T-helper 9 cell (primary cell): ENCODE data around the gene TRAFD1.
"Not testable (repeated sequence)": the region's sequence is repeated elsewhere in the genome, so short reads cannot be mapped to it uniquely, and the experiment has no call there.

ENCODE experiments used
- DNase-seq: peaks from one replicate; pipeline ENCODE4 v3.0.0-alpha.2; 2020

Gene TRAFD1

DNA sequence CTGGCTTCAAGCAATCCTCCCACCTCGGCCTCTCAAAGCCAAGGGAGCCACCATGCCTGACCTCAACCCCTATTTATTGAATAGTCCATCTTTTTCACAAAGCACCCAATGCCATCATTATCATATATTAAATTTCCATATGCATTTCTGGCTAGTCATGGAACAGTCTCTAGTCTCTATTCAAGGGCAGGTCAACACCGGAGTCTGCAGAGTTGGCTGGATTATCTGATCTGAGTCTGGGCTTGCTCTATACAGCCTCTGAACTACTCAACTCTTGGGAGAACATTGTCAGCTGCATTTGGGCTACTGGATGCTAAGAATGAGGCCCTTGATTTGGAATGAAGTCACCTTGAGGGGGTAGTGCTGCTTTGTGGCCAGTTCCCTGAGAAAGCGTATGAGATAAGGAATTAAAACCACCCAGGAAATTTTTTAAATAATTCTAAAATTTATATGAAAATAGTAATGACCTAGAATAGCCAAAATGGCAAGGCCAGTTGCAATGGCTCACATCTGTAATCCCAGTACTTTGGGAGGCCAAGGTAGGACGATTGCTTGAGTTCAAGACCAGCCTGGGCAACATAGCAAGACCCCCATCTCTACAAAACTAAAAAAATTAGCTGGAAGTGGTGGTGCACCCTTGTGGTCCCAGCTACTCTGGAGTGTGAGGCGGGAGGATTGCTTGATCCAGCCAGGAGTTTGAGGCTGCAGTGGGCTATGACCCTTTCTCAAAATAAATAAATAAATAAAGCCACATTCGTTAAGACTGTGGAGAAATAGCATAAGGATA is 9.9 kb upstream of the TRAFD1 start:
- DNase-seq = no peak

GRCh38 chr12:112116232-112117060 is 8.9 kb upstream of the TRAFD1 start:
- DNase-seq = no peak

DNA sequence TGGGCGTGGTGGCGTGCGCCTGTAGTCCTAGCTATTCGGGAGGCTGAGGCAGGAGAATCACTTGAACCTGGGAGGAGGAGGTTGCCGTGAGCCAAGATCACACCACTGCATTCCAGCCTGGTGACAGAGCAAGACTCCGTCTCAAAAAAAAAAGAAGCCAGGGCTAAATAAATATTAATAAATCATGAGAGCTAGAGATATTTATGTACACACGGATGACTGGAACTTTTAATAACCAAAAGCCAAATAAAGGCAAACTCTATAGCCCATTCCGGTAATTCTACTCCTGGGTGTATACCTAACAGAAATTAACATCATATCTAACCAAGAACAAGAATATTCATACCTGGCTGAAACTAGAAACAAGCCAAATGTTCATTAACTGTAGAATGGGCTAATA is 7.7 kb upstream of the TRAFD1 start:
- DNase-seq = no peak

GRCh38 chr12:112121780-112122565 is 3.4 kb upstream of the TRAFD1 start:
- DNase-seq = no peak

GRCh38 chr12:112122823-112123690 is 2.3 kb upstream of the TRAFD1 start:
- DNase-seq = no peak

- no peak for DNase-seq
Measured at GRCh38 chr12:112124918-112125249, 476 bp upstream of the TRAFD1 start.

DNA sequence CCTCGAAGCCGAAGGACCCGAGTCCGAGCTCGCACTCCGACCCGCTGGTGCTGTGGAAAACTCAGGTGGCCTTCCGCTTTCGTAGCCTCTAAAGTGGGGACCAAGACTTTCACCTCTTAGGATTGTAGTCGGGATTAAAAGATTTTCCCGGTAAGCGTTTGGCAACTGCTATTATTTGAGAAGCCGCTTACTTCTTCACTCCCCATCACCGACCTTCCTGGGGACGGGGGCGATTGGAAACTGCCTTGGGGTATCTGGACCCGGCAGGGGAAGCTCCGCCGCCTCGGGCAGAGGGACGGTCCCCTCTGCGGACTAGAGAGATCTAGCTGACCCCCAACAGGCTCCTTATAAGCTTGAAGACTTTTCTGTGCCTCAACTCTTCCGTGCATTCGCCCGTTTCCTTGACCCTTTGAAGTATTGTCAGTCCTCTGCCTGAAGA is 659 bp downstream of the TRAFD1 start:
- DNase-seq = no peak

GRCh38 chr12:112126911-112127310 is 1.6 kb downstream of the TRAFD1 start:
- DNase-seq = no peak

- DNase-seq = no peak
Measured at GRCh38 chr12:112130441-112130998, 5.2 kb downstream of the TRAFD1 start.

DNA sequence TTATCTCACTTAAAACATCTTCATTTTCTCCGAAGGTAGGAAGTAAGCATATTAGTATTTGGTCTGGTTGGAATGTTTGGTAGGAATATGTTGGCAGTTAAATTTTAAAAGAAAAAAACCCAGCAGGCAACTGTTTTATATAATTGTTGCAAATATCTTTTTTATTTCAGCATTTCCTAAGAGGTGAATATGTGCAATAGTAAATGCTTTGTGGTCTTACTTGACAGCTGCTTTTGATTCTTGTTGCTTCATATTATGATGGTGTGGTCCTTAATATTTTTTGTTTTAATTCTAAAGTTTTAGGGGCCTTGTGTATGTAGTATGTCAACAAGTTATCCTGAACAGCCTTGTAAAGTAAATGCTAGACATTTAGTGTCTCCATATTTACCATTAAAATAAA is 6.3 kb downstream of the TRAFD1 start:
- DNase-seq = no peak

- no peak for DNase-seq
Measured at GRCh38 chr12:112133418-112133817, 8.1 kb downstream of the TRAFD1 start.

- DNase-seq = no peak
Measured at GRCh38 chr12:112134731-112135130, 9.4 kb downstream of the TRAFD1 start.

- no peak for DNase-seq
Measured at GRCh38 chr12:112140728-112141127, 15.4 kb downstream of the TRAFD1 start.

GRCh38 chr12:112146123-112146522 is 20.8 kb downstream of the TRAFD1 start:
- no peak for DNase-seq

- no peak for DNase-seq
Measured at GRCh38 chr12:112148031-112148513, 22.7 kb downstream of the TRAFD1 start.

DNA sequence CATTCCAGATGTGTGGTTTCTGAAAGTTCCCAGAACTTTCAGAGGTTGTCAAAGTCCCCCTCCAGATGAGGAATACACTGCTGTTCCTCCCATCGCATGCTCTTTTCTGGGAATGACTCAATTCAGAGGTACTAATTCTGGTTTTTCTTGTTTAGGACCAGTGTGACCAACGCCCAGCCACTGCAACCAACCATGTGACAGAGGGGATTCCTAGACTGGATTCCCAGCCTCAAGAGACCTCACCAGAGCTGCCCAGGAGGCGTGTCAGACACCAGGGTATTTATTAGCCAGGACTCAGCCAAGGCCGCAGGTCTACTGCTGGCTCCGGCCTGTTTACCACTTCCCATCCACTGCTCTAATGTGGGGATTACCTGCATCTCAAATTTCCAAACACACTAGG is 24.2 kb downstream of the TRAFD1 start:
- DNase-seq = no peak

DNA sequence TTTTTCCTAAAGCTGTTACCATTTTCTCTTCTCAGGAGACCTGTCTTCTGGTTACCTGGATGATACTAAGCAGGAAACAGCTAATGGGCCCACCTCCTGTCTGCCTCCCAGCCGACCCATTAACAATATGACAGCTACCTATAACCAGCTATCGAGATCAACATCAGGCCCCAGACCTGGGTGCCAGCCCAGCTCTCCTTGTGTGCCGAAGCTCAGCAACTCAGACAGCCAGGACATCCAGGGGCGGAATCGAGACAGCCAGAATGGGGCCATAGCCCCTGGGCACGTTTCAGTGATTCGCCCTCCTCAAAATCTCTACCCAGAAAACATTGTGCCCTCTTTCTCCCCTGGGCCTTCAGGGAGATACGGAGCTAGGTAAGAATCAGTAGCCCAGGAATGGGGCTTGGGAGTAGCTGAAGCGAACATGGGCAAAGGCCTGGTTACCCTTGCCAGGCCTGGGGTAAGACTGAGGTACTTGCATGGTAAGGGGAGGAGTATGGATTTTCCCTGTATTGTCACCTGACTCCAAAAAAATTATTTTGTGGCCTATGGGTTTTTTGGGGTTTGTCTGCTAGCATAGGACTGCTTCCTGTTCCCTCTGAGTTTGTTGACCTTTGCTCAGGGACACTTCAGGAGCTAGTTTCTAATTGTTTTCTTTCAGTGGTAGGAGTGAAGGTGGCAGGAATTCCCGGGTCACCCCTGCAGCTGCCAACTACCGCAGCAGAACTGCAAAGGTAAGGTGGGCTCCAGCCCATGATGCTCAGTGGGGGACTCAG is 26.6 kb downstream of the TRAFD1 start:
- DNase-seq = no peak

DNA sequence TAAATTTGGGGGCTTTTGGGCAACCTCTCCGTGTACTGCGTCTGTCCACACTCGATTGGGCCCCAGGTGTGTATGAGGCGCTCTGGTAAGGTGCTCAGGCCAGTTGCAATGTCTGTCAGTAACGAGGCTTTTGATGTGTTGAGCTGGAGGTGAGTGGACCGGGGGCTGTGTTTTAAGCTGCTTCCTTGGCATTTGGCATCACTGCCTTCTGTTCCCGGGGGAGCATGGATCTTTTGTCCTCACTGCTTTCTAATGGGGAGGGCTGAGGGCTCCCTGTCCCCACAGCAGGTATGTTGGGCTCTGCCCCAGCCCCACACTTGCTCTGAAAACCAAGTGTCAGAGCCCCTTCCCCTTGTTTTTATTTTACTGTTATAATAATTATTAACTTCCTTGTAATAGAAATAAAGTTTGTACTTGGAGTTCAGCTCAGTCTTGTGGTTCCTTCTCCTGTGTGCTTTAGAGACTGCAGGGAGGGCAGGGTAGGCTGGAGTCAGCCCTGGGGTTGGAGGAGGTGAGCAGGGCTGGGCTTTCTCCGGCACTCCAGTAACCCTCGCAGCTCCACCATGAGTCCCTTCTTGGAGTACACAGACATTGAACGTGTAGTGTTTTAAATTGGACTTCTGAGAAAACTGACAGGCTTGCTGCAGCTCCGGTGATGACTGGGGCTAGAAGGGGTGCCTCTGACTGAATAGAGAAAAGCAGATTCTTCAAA is 28.0 kb downstream of the TRAFD1 start:
- no peak for DNase-seq

DNA sequence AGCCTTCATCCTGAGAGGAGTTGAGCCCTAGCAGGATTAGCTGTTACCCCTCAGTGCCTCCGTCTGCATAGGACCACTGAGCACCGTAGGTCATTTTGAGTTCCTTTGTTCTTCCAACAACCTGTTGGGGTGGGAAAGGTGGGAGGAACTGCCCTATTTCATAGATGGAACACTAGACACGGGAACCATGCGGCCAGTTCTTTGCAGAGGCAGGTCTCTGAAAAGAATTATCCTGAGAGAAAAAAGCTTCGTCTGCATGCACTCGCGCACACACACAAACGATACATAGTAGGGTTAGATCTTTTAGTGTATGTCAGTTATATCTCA is 28.5 kb downstream of the TRAFD1 start:
- no peak for DNase-seq

- DNase-seq = not testable (repeated sequence)
Measured at GRCh38 chr12:112158461-112159145, 33.2 kb downstream of the TRAFD1 start.
